ENCODE measurements around the gene FAM20A.
"Not testable (repeated sequence)": the region's sequence is repeated elsewhere in the genome, so short reads cannot be mapped to it uniquely, and the experiment has no call there.

The FAM20A gene

GRCh38 chr17:68564415-68565111, 36.6 kb downstream of the FAM20A start:
- no peak for DNase-seq

GRCh38 chr17:68562736-68563135, 38.4 kb downstream of the FAM20A start:
- no peak for DNase-seq

- DNase-seq = no peak
Measured at GRCh38 chr17:68560966-68561720, 40.0 kb downstream of the FAM20A start.

- no peak for DNase-seq
Measured at GRCh38 chr17:68559316-68559715, 41.9 kb downstream of the FAM20A start.

GRCh38 chr17:68556551-68556950, 44.6 kb downstream of the FAM20A start:
- no peak for DNase-seq

GRCh38 chr17:68544111-68544915, 56.9 kb downstream of the FAM20A start:
- no peak for DNase-seq

- no peak for DNase-seq
Measured at GRCh38 chr17:68542698-68543463, 58.3 kb downstream of the FAM20A start.

GRCh38 chr17:68541816-68542215, 59.4 kb downstream of the FAM20A start:
- no peak for DNase-seq

- no peak for DNase-seq
Measured at GRCh38 chr17:68540981-68541380, 60.2 kb downstream of the FAM20A start.

- DNase-seq = no peak
Measured at GRCh38 chr17:68539548-68540467, 61.4 kb downstream of the FAM20A start.

- no peak for DNase-seq
Measured at GRCh38 chr17:68535922-68536321, 65.2 kb downstream of the FAM20A start.

GRCh38 chr17:68534695-68535088, 66.5 kb downstream of the FAM20A start:
- DNase-seq = no peak

- DNase-seq = no peak
Measured at GRCh38 chr17:68533887-68534694, 67.1 kb downstream of the FAM20A start.

- DNase-seq = no peak
Measured at GRCh38 chr17:68532826-68533225, 68.3 kb downstream of the FAM20A start.

GRCh38 chr17:68531252-68531651, 69.9 kb downstream of the FAM20A start:
- DNase-seq = no peak

- DNase-seq = no peak
Measured at GRCh38 chr17:68527314-68527713, 73.9 kb downstream of the FAM20A start.

- no peak for DNase-seq
Measured at GRCh38 chr17:68526548-68526947, 74.6 kb downstream of the FAM20A start.

- no peak for DNase-seq
Measured at GRCh38 chr17:68522266-68522665, 78.9 kb downstream of the FAM20A start.

- no peak for DNase-seq
Measured at GRCh38 chr17:68519911-68520310, 81.3 kb downstream of the FAM20A start.

GRCh38 chr17:68519051-68519450, 82.1 kb downstream of the FAM20A start:
- DNase-seq = not testable (repeated sequence)

Measured in NCI-H1105 (cell line).